H54 (cell line): Measurements from ENCODE around the gene KLK5.
"Not testable (repeated sequence)": the region's sequence is repeated elsewhere in the genome, so short reads cannot be mapped to it uniquely, and the experiment has no call there.

Experiments
- DNase-seq: peaks from one replicate; pipeline ENCODE4 v3.0.0; 2011; ENCODE audit warnings: low spot score, mixed read lengths; ENCODE audit not compliant: insufficient read length
- FAIRE-seq: peaks from 3 replicates; lab custom pipeline; 2011; peaks lifted over from hg19 to GRCh38; lab: Jason Lieb, UNC
- POLR2A ChIP-seq: IDR thresholded peaks from 2 replicates; pipeline ENCODE4 v1.6.1; 2011; ENCODE audit warnings: low read depth, mild to moderate bottlenecking, low read length

The KLK5 gene

DNA sequence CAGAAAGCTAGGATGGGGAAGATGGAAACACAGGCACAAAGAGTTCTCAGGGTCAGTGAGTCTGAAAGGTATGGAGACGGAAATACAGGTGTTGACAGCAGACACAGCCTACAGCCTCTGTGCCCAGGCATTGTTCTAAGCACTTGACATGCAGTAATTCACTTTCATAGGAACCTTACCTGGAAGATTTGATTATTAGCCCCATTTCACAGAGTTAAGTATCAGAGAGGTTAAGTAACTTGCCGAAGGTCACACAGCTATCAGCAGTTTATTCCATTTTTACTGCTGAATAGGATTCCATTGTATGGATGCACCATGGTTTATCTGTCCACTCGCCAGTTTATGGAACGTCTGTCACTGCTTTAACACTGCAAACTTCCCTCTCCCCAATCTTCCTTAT lies 54.8 kb downstream of the KLK5 start:
- DNase-seq = no peak
- TF ChIP-seq POLR2A = no peak

GRCh38 chr19:50897612-50898011 lies 55.2 kb downstream of the KLK5 start:
- no peak for DNase-seq
- no peak for FAIRE-seq
- TF ChIP-seq POLR2A = no peak

More for the DNA sequence above, 54.8 kb downstream of the KLK5 start:
- no peak for FAIRE-seq

- no peak for TF ChIP-seq POLR2A
- FAIRE-seq (no peak), DNase-seq (no peak)
Observed at GRCh38 chr19:50897191-50897607, 55.6 kb downstream of the KLK5 start.

GRCh38 chr19:50896591-50897190 lies 56.1 kb downstream of the KLK5 start:
- no peak for TF ChIP-seq POLR2A
- DNase-seq (no peak), FAIRE-seq (no peak)

GRCh38 chr19:50896089-50896590 lies 56.7 kb downstream of the KLK5 start:
- DNase-seq, FAIRE-seq: not testable (repeated sequence)

DNA sequence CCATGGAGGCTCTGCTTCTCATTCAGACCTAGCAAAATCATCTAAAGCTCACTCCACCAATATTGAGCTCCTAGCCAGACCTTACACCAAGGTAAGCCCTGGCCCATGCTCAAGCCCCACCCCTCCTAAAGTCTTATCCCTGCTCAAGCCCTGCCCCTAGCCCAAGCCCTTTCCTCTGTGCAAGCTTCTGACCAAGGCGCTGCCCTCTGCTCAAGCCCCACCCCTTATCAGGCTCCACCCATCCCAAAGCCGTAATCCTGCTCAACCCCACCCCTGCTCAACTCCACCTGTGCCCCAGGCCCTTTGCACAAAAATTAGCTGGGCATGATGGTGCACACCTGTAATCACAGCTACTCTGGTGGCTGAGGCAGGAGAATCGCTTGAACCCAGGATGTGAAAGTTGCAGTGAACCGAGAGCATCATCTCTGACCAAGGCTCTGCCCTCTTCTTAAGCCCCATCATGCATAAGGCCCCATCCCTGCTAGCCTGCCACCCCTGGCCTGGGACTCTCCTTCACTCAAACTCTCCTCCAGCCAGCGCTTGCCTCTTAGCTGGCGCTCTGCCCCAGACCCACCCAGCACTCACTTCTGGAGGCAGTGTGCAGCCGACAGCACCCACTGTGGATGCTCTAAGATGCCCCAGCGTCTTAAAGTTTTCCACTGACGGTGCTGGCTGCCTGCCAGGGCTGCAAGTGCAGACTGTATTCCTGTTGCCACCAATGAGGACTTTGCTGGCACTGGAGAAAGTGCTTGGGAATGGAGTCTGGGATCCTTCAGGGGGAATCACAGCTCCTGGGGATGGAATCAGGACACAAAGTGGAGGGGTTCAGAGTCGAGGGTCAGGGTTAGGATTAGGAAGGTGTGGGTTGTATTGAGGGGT lies 58.1 kb downstream of the KLK5 start:
- no peak for TF ChIP-seq POLR2A
- no peak for FAIRE-seq
- no peak for DNase-seq
